ENCODE results near the gene COPS7A.

The COPS7A gene

DNA sequence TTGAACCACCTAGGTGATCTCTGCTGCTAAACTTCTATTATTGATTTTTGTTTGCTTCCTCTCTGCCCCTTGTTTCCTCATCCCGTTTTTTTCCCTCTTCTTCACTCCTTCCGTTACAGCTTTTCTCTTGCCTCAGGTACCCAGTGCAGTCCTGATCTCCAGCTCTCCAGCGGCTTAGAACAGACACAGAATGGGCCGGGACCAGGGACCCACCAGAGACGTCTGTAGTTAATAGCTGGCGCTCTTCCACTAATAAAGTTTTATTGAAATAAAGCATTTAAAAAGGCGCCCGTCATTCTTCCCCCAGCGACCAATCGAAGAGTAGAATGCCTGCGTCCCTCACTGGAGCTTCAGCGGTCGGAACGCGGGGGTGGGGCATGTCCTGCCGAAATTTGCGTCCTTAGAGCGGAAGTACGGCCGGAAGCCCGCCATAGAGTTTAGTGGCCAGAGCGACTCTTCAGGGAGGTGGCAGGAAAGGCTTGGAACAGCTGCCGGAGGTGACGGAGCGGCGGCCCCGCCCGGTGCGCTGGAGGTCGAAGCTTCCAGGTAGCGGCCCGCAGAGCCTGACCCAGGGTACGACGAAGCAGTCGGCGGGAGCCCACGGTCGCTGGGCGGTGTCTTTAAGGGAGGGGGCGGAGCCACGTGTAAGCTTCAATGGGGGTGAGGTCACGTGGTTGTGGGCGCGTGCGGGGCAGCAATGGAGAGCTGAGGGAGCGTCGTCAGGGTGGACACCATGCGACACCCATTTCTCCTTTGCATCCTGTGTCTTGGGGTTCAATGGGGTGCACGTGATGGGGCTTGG lies at the start of gene COPS7A:
Gene COPS7A (plus strand): TSS at position 440 of the 802 bp plus-strand sequence. CDS start 611 bp downstream, outside the sequence.
- DNase-seq, result peak; percentile 88 to 94 (median 90)

- DNase-seq, result no peak
Measured at GRCh38 chr12:6676962-6677361, 46.9 kb upstream of the COPS7A start.

GRCh38 chr12:6684609-6685008 lies 39.2 kb upstream of the COPS7A start:
- no peak for DNase-seq

- no peak for DNase-seq
Measured at GRCh38 chr12:6685814-6686213, 38.0 kb upstream of the COPS7A start.

DNA sequence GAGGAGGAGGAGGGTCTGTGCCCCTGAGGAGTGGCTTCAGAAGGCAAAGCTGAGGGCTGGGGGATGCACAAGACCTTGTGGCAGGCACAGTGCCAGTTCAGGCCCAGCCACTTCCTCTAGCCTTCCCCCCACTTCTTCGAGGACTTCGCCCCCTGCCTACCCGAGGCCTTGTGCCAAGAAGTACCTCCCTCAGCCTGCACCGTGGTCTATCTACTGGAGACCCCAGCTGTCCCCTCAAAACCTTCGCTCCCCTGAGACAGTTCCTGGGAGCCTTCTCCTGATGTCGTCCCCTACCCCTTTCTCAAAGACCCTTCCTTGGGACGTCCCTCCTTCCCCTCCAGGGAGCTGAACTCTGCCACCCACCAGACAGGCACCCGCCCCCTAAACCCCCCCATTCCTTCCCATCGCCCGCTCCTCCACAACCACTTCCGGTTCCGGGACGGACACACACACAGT lies 35.3 kb upstream of the COPS7A start:
- DNase-seq, result peak in 2 of 4 experiments; percentile 33 to 41

DNA sequence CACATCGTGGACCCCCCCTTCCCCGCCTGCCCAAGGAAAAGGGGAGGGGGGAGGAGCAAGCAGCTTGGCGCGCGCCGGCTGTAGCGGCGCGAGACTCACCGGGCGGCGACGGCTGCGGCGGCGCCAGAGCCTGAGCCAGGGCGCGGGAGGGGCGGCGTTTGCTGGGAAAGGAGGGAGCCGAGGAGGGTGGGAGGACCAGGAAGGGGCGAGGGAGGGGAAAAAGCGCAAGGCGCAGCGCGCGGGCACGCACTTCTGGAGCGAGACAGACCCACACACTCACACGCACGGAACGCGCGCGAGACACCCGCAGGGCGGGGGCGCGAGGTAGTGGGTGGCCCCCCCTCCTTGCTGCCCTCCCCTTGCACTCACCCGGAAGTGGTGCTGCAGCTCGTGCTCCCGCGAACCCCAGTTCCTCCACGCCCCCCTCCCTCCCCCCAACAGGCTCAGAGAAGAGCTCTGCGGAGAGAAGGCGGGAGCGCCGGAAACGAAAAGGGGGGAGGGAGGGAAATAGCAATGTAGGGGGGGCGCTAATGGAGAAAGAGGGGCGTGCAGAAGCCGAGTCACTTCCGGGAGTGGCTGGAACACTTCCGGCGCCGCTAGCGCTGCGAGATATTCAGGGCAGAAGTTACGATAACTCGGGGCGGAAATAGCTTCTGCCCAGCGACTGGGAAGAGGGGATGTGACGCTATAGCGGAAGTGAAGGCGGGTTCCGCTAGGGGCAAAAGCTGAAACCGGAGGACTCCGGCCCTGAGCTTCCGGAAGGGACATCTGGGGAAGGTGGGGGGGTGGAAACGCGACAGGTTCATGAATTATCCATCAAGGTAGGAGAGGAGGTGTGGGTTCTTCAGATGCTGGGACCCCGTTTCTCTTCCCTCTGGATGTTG lies 34.6 kb upstream of the COPS7A start, which contains the start of gene ZNF384:
Gene ZNF384 (minus strand): TSS at position 377 of the 884 bp plus-strand sequence. CDS start 9,855 bp downstream, outside the sequence.
- DNase-seq, result peak; percentile 83 to 96 (median 91)

- no peak for DNase-seq
Measured at GRCh38 chr12:6691473-6691872, 32.4 kb upstream of the COPS7A start.

GRCh38 chr12:6692888-6693287 lies 31.0 kb upstream of the COPS7A start:
- no peak for DNase-seq

- no peak for DNase-seq
Measured at GRCh38 chr12:6693832-6694355, 30.0 kb upstream of the COPS7A start.

- DNase-seq, result no peak
Measured at GRCh38 chr12:6694701-6695100, 29.1 kb upstream of the COPS7A start.

- DNase-seq, result no peak
Measured at GRCh38 chr12:6695313-6696045, 28.4 kb upstream of the COPS7A start.

DNA sequence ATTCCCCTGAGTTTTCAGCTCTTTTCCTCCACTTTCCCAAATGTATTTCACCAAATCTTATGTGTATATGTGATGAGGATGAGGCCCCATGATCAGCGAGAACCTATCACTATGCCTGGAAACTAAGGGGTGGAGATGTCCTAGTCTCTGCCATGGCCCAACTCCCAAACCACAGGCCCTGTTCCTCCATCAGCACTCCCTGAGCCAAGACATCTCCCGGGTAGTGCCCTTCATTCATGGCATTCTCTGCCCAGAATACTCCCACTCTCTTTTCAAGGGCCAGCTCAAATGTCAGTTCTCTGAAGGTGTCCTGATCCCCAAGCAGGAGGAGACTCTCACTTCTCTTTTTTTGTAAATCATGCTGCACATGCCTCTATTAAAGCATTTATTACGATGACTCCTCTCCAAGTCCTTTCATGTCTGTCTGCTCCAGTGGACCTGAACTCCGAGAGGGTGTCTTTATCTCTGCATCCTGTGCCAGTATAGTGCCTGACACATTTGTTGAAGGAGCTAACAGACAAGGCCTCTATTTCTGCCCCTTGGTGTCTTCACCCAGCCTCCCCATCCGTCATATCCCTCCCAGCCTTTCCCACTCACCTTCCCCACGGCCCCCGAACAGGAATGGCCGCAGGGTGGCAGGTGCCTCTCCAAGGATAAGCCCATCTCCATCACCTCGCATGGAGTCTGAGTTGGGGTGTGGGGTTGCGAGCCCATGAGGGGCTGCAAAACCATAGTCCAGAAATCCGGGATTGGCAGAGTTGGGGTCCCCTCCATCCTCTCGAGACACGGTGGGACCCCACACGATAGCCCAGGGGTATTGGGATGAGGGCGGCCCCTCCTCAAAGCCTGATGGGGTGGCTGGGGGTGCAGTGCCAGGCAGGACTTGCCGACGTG lies 26.9 kb upstream of the COPS7A start:
- no peak for DNase-seq

DNA sequence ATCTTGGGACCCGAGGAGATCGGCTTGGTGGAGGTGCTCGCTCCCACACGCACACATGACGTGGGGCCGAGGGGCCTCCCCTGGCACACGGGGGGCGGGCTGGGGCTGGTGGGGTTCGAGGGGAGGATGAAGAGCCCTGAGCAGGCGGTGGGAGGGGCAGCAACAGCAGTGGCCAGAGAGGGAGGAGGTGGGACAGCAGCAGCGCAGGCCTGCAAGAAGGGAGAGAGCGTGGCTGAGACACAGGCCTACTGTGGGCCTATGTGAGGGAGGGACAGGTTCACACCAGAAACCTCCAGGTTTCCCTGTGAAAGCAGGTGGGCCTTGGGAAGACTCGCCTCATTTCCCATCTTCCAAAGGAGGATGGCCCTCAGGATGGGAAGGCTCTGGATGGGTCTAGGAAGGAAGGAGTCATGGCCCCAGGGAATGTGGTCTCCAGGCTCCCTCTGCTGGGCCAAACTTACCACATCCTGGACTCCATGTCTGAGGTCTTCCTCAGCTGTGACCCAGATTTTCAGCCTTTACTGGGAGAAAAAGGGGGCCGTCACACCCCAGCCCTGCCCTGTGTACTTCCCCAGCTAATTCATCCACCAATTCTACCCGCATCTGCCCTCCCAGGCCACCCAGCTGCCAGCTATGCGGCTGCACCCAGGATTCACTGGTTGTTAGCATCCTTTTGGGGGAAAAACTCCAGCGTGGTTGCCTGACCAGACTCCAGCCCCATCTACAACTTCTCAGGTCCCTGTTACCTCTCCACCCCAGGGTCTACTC lies 26.1 kb upstream of the COPS7A start:
- no peak for DNase-seq

DNA sequence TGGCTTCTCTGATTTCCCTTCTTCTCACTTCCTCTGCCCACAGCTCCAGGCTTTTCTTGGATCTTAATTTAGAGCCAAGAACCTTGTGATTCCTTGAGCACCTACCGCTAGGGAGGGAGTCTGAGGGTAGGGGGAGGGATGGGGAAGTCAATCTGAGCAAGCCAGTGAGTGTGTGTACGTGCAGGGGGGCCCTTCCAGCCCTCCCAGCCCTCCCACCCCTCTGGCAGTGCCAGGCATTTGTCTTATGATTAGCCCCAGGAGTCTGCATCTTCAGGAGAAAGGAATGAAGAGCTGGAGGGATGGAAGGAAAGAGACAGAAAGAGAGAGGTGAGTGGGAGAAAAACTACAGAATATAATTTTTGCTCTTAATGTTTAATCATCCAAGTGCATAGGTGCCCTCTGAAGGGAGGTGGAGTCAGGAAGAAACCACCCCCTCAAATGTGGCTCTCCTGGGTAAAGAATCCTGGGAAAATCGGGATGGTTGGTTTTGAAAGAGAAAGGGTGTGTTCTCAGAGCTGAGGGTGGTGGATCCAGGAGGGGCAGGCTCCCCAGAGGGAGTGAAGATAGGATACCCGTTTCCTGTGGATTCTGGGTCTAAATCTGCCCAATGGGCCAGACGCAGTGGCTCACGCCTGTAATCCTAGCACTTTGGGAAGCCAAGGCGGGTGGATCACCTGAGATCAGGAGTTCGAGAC lies 25.3 kb upstream of the COPS7A start:
- DNase-seq, result no peak

- no peak for DNase-seq
Measured at GRCh38 chr12:6699259-6699988, 24.4 kb upstream of the COPS7A start.

DNA sequence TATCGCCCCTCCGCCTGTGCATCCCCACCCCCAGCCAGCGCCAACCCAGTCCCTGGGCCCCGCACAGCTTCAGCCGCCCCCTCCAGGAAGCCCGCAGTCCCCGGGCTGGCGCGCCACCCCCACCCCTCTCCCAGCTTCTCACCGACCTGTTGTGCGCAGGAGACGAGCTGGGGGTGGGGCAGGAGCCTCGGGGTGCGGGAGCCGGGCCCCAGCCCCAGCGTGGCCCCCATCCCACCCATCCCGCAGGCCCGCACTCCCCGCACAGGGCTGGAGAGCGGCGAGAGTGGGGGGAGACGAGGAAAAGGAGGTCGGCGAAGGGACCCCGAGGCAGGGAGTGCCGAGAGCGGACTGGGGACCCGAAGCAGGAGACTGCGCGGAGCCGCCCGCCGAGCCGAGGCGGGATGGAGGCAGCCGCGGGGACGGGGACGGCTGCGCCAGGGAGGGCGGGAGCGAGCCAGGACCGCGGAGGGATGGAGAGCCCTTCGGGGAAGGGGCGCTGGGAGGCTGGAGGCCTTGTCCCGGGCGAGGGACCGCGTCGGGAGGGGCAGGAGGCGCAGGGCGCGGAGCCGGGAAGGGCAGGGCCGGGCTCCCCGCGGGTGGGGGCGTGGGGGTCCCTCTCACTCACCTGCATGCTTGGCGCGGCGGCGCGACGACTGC lies 23.7 kb upstream of the COPS7A start:
- no peak for DNase-seq

DNA sequence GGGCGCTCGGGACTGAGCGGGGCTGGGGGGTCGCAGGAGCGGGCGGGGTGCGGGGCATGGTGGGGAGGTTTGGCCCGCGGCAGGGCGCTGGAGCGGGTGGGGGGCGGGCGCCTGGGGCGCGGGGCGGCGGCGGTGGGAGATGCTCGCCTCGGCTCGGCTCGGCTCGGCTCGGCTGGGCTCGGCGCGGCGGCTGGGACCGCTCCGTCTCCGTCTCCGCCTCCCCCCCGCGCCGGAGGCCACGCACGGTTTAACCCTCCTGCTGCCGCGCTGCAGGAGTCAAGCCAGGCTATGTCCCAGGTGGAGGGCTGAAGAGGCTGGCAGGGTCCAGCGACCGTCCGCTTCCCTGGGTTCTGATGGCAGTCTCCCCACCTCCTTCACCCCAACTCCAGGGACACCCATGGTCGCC lies 23.2 kb upstream of the COPS7A start, which contains the start of gene PIANP:
Gene PIANP (minus strand): TSS at position 170 of the 406 bp plus-strand sequence. CDS start 2,754 bp downstream, outside the sequence.
- DNase-seq, result peak in 2 of 4 experiments; percentile 45 to 47

DNA sequence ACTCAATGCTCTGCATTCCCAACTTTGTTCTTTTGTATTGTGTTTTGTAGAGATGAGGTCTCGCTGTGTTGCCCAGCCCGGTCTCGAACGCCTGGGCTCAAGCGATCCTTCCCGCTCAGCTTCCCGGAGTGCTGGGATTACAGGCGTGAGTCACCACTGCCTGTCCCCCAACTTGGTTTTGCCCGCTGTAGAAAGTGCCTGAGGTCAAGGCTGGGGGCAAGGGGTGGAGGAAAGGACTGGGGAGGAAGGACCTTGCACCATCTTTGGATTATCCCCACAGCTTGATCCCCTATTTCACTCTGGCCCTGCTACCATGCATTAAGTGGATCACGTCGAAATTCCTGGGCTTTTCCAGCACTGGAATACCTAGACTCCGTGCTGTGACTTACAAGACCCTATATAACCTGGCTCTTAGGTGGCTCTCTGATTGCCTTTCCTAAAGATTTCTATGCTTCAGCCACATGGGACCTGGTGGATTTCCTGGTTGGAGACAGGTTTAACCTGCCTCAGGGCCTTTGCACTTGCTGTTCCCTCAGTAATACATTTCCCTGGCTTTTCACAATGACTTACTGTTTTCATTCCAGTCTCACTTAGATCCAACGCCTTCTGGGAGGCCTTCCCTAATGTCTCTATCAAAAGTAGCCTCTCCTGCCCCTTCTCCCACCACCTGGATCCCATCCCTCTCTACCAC lies 22.6 kb upstream of the COPS7A start:
- DNase-seq, result no peak
